ENCODE measurements around the gene EHD4.

The EHD4 gene

GRCh38 chr15:41933771-41934170, 38.6 kb downstream of the EHD4 start:
- DNase-seq, result peak; percentile 53

- no peak for DNase-seq
These were observed 39.0 kb downstream of the EHD4 start for GRCh38 chr15:41933326-41933725.

GRCh38 chr15:41932511-41933289, 39.7 kb downstream of the EHD4 start:
- DNase-seq, result no peak

- DNase-seq, result no peak
These were observed 40.3 kb downstream of the EHD4 start for GRCh38 chr15:41932101-41932500.

GRCh38 chr15:41930867-41931222, 41.5 kb downstream of the EHD4 start:
- no peak for DNase-seq

- DNase-seq, result peak; percentile 94
These were observed 42.0 kb downstream of the EHD4 start for GRCh38 chr15:41930221-41930866.

GRCh38 chr15:41928637-41929620, 43.4 kb downstream of the EHD4 start:
- no peak for DNase-seq

- no peak for DNase-seq
These were observed 44.3 kb downstream of the EHD4 start for GRCh38 chr15:41928100-41928499.

- DNase-seq, result no peak
These were observed 44.8 kb downstream of the EHD4 start for GRCh38 chr15:41927536-41927935.

- no peak for DNase-seq
These were observed 45.9 kb downstream of the EHD4 start for GRCh38 chr15:41926185-41927056.

GRCh38 chr15:41925086-41925608, 47.2 kb downstream of the EHD4 start:
- DNase-seq, result no peak

GRCh38 chr15:41923401-41923997, 48.9 kb downstream of the EHD4 start:
- DNase-seq, result no peak

GRCh38 chr15:41922353-41922752, 50.0 kb downstream of the EHD4 start:
- DNase-seq, result no peak

GRCh38 chr15:41921639-41922038, 50.7 kb downstream of the EHD4 start:
- no peak for DNase-seq

GRCh38 chr15:41921167-41921566, 51.2 kb downstream of the EHD4 start:
- peak; percentile 42 for DNase-seq

- peak; percentile 43 for DNase-seq
These were observed 52.3 kb downstream of the EHD4 start for GRCh38 chr15:41919954-41920538.

GRCh38 chr15:41919201-41919820, 53.0 kb downstream of the EHD4 start:
- DNase-seq, result no peak

GRCh38 chr15:41918506-41919126, 53.7 kb downstream of the EHD4 start:
- no peak for DNase-seq

- DNase-seq, result peak; percentile 71
These were observed 54.5 kb downstream of the EHD4 start for GRCh38 chr15:41917767-41918430.

Data from fibroblast of skin of back (primary cell).